Smooth muscle cell (in vitro differentiated cells): ENCODE results near the gene SLC38A8. TPM values are rescaled to one million over a fixed set of nuclear protein-coding genes. Genes with fewer than 3 reads are reported as not detected.

Experiments used
- DNase-seq: peaks from one replicate; lab custom pipeline; 2025; ENCODE audit not compliant: unreplicated experiment; lab: John Stamatoyannopoulos, UW
- H2AFZ ChIP-seq: fragments of 200-600 bp; sonication (generic); 2 replicates; pipeline ENCODE4 v1.6.0; 2016; ENCODE audit warnings: antibody characterized with exemption, low read depth, mild to moderate bottlenecking
- H3F3A ChIP-seq: fragments of 200-600 bp; sonication (generic); 2 replicates; pipeline ENCODE4 v1.6.0; 2017; ENCODE audit warnings: antibody characterized with exemption, low read depth
- H3K27ac ChIP-seq: fragments of 200-600 bp; sonication (generic); 2 replicates; pipeline ENCODE4 v1.5.1; 2016; ENCODE audit warnings: low read depth, mild to moderate bottlenecking
- H3K27me3 ChIP-seq: fragments of 200-600 bp; sonication (generic); 2 replicates; pipeline ENCODE4 v1.6.1; 2016; ENCODE audit warnings: low read depth, mild to moderate bottlenecking
- H3K36me3 ChIP-seq: fragments of 200-600 bp; sonication (generic); 2 replicates; pipeline ENCODE4 v1.5.1; 2016; ENCODE audit warnings: low read depth
- H3K4me1 ChIP-seq: fragments of 200-600 bp; sonication (generic); 2 replicates; pipeline ENCODE4 v1.5.1; 2016; ENCODE audit warnings: low read depth
- H3K4me2 ChIP-seq: fragments of 200-600 bp; sonication (generic); 2 replicates; pipeline ENCODE4 v1.6.0; 2016; ENCODE audit warnings: mild to moderate bottlenecking
- H3K4me3 ChIP-seq: fragments of 200-600 bp; sonication (generic); 2 replicates; pipeline ENCODE4 v1.5.1; 2016; ENCODE audit warnings: mild to moderate bottlenecking
- H3K79me2 ChIP-seq: fragments of 200-600 bp; sonication (generic); 2 replicates; pipeline ENCODE4 v1.6.0; 2016; ENCODE audit warnings: low read depth, mild to moderate bottlenecking
- H3K9ac ChIP-seq: fragments of 200-600 bp; sonication (generic); 2 replicates; pipeline ENCODE4 v1.6.0; 2016; ENCODE audit warnings: low read depth
- H3K9me3 ChIP-seq: fragments of 200-600 bp; sonication (generic); replicated peaks from 2 replicates; pipeline ENCODE4 v1.5.1; 2016; ENCODE audit warnings: low read depth
- H4K20me1 ChIP-seq: fragments of 200-600 bp; sonication (generic); 2 replicates; pipeline ENCODE4 v1.6.0; 2016; ENCODE audit warnings: low read depth
- CTCF ChIP-seq: fragments of 200-600 bp; sonication (generic); IDR thresholded peaks from 2 replicates; pipeline ENCODE4 v1.5.1; 2017; ENCODE audit warnings: borderline replicate concordance, mild to moderate bottlenecking, antibody characterized with exemption; ENCODE audit not compliant: insufficient read depth, poor library complexity, severe bottlenecking
- WGBS: methylation state at CpG from one replicate; pipeline ENCODE4 v1.1.7; 2016; ENCODE audit warnings: low lambda C conversion rate; 5-methylcytosine and 5-hydroxymethylcytosine counted together
- polyA plus RNA-seq: library from polyadenylated mRNA; unstranded; fragments of >200 nt; fragmentation: Nextera tagmentation; extraction: Ambion mirVana; gene quantifications from 2 replicates; pipeline ENCODE4 v1.2.1, GENCODE V29; 2016
- small RNA-seq: library from RNA; depleted of rRNA; stranded (forward); fragments of <200 nt; gene quantifications from one replicate; pipeline ENCODE3, GENCODE V24; 2014
- total RNA-seq: library from RNA; depleted of rRNA; stranded (reverse); fragments of >200 nt; gene quantifications from 2 replicates; pipeline ENCODE4 v1.2.3, GENCODE V29; 2014

The SLC38A8 gene
- total and polyA plus RNA-seq, 2 experiments from 2014 or later: not detected

GRCh38 chr16:83961591-83961990 lies 81.0 kb downstream of the SLC38A8 start:
- Histone ChIP-seq H3K4me3 (no peak overlapping the region), H3K4me2 (no peak overlapping the region), H2AFZ (no peak overlapping the region), H3K4me1 (no peaks in the 10 kb centered on the region), H3K27me3 (no peaks in the 10 kb centered on the region), H3K36me3 (no peaks in the 10 kb centered on the region), H3K27ac (no peak overlapping the region), H3K9ac (no peak overlapping the region), H3K79me2 (no peaks in the 10 kb centered on the region), H4K20me1 (peaks cover 6% of the 10 kb centered on the region), H3K9me3 (no peaks in the 10 kb centered on the region), H3F3A (no peaks in the 10 kb centered on the region)
- 96% methylated on average over 5 of the region's 5 CpGs for WGBS
- no peak for DNase-seq
- no peak for TF ChIP-seq CTCF

- Histone ChIP-seq H4K20me1 (peaks cover 6% of the 10 kb centered on the region), H3K9ac (no peak overlapping the region), H3K79me2 (no peaks in the 10 kb centered on the region), H3F3A (no peaks in the 10 kb centered on the region), H3K9me3 (no peaks in the 10 kb centered on the region), H3K4me1 (no peaks in the 10 kb centered on the region), H3K27me3 (no peaks in the 10 kb centered on the region), H3K4me3 (no peak overlapping the region), H3K36me3 (no peaks in the 10 kb centered on the region), H3K27ac (no peak overlapping the region), H3K4me2 (no peak overlapping the region), H2AFZ (no peak overlapping the region)
- no peak for TF ChIP-seq CTCF
- DNase-seq: no peak
- WGBS: 96% methylated on average over 28 of the region's 29 CpGs
Measured at GRCh38 chr16:83960521-83961249, 81.9 kb downstream of the SLC38A8 start.

Small RNA genes within 50 kb of the gene (small RNA-seq; reads per million reads assigned to genes)
- not detected for gene RNA5SP432

Other genes starting within 250 kb of the SLC38A8 start
- 20.3 and 29.9 TPM in 2 replicates for gene HSBP1, start 234.8 kb downstream of the SLC38A8 start, total RNA-seq
- gene HSBP1, start 234.8 kb downstream of the SLC38A8 start, polyA plus RNA-seq: 355 and 390 TPM in 2 replicates
- 1.2 and 1.8 TPM in 2 replicates for gene MLYCD, start 143.7 kb downstream of the SLC38A8 start, total RNA-seq
- gene MLYCD, start 143.7 kb downstream of the SLC38A8 start, polyA plus RNA-seq: 1.6 and 4.0 TPM in 2 replicates
- gene OSGIN1, start 89.6 kb downstream of the SLC38A8 start, total RNA-seq: 5.1 and 8.9 TPM in 2 replicates
- 12.4 and 13.8 TPM in 2 replicates for gene OSGIN1, start 89.6 kb downstream of the SLC38A8 start, polyA plus RNA-seq
- 0.13 and 0.22 TPM in 2 replicates for gene NECAB2, start 74.6 kb downstream of the SLC38A8 start, total RNA-seq
- gene NECAB2, start 74.6 kb downstream of the SLC38A8 start, polyA plus RNA-seq: 0.83 and 1.7 TPM in 2 replicates
- 51.9 and 52.2 TPM in 2 replicates for gene MBTPS1, start 74.1 kb upstream of the SLC38A8 start, total RNA-seq
- gene MBTPS1, start 74.1 kb upstream of the SLC38A8 start, polyA plus RNA-seq: 60.6 and 68.9 TPM in 2 replicates
- gene HSDL1, start 102.4 kb upstream of the SLC38A8 start, total RNA-seq: 27.3 and 32.6 TPM in 2 replicates
- 15.4 and 20.4 TPM in 2 replicates for gene HSDL1, start 102.4 kb upstream of the SLC38A8 start, polyA plus RNA-seq
- gene DNAAF1, start 102.5 kb upstream of the SLC38A8 start, total RNA-seq: 0.09 TPM in 1 of 2 replicates, not detected in the other
- 0.06 TPM in 1 of 2 replicates, not detected in the other for gene DNAAF1, start 102.5 kb upstream of the SLC38A8 start, polyA plus RNA-seq
- 13.3 and 17.1 TPM in 2 replicates for gene TAF1C, start 144.3 kb upstream of the SLC38A8 start, total RNA-seq
- 35.5 and 37.3 TPM in 2 replicates for gene TAF1C, start 144.3 kb upstream of the SLC38A8 start, polyA plus RNA-seq
- gene ADAD2, start 148.4 kb upstream of the SLC38A8 start, total RNA-seq: not detected in 2 replicates
- 0.48 TPM in 1 of 2 replicates, not detected in the other for gene ADAD2, start 148.4 kb upstream of the SLC38A8 start, polyA plus RNA-seq
- not detected in 2 replicates for gene KCNG4, start 197.2 kb upstream of the SLC38A8 start, total RNA-seq
- gene KCNG4, start 197.2 kb upstream of the SLC38A8 start, polyA plus RNA-seq: not detected in 2 replicates